HG03469 (cell line): ENCODE results near the gene EOMES.
A peak's percentile ranks its signal among the peaks of the same experiment; 100 is the strongest.

ENCODE experiments used
- ATAC-seq: cut with Tn5 transposase; IDR thresholded peaks from one replicate; pipeline ENCODE4 v1.9.1; 2021; ENCODE audit warnings: mild to moderate bottlenecking, moderate library complexity, moderate number of reproducible peaks; ENCODE audit not compliant: unreplicated experiment

The EOMES gene

DNA sequence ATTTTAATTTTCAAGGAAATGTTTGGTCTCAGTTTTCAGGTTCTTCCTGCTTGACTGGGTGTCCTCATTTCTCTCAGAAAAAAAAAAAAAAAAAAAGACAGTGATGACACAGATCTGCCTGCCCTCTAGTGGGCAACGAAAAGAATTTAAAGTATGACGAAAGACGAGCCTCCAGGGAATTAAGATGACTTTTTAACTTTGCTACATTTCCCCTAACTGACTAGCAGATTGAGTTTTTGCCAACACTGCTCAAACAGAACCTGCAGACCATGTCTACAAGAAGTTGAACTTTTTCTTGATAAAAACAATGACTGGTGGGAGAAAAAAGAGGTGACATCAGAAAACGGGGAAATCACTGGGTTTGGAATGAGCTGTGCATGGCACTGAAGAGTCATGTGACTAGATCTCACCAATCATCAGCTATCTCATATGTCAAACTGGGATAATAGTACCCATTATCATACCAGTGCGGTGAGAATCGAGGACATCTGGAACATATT, 40.8 kb downstream of the EOMES start:
- ATAC-seq, result peak; percentile 54

- ATAC-seq, result peak; percentile 8
Observed at GRCh38 chr3:27680517-27681246, 41.4 kb downstream of the EOMES start.

- no peak for ATAC-seq
Observed at GRCh38 chr3:27679691-27680090, 42.4 kb downstream of the EOMES start.

GRCh38 chr3:27678234-27678633, 43.9 kb downstream of the EOMES start:
- ATAC-seq, result no peak

GRCh38 chr3:27677565-27677964, 44.6 kb downstream of the EOMES start:
- no peak for ATAC-seq

DNA sequence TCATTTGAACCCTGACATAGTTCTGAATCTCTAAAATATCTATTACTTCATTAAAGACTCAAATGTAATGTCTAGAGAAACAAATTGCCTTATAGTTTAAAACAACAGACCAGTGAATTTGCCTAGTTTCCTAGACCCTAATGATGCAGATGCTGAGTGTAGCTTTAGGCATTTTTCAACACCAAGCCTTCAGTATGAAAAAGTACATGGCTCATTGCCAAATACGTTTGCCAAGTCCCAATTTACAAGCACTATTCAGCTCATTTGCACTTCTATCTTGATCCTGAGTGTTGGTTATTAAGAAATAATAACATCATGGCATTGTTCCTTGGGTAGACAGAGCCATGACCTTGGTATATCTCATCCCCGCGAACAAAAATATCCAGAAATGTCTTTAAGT, 46.8 kb downstream of the EOMES start:
- no peak for ATAC-seq

GRCh38 chr3:27673701-27674100, 48.4 kb downstream of the EOMES start:
- ATAC-seq, result no peak

DNA sequence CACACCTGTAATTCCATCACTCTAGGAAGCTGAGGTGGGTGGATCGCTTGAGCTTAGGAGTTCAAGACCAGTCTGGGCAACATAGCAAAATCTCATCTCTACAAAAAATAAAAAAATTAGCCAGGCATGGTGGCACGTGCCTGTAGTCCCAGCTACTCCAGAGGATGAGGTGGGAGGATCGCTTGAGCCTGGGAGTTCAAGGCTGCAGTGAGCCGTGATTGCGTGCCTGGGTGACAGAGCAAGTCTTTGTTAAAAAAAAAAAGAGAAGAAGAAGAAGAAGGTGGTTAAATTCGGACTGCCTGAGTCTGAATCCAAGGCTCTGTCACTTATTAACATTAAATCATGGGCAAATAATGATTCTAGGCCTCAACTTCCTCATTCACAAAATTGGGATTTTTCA, 51.0 kb downstream of the EOMES start:
- no peak for ATAC-seq

GRCh38 chr3:27670619-27671018, 51.5 kb downstream of the EOMES start:
- ATAC-seq, result no peak

- ATAC-seq, result peak; percentile 65
Observed at GRCh38 chr3:27669591-27669990, 52.5 kb downstream of the EOMES start.

- ATAC-seq, result no peak
Observed at GRCh38 chr3:27667751-27668150, 54.4 kb downstream of the EOMES start.

DNA sequence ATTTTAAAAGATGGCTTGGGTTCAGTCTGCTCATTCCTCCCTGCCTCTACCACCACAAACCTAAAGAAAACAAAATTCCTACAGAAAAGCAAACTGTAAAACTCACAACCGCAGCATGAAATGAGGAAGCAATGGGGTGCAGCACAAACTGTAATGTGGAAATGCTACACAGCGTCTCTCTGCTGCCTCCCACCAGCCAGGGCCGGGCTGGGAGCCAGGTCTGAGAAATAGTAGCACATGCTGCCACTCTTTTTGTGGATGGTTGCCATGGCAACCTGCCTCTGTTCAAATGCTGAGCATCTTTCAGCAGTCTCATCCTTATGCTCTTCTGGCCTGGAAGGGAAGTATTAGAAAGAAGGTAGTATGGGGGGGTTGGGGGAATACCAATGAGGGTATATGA, 55.4 kb downstream of the EOMES start:
- no peak for ATAC-seq

DNA sequence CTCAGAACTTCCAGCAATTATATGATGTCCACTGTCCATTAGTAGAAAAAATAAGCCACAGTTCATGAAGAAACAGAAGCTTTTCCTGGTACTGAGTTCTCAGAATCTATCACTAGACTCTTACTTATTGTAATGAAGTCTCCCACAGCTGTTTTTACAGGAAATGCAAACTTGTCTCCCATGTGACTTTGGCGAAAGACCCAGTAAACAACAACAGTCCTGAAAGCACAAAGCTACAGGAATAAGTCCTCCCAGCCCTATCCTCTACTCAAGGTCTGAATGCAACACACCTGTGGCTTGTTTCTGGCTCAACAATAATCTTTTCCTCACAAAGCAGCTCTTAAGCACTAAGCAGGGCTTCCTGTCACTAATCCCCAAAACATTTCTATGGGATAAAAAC, 55.9 kb downstream of the EOMES start:
- no peak for ATAC-seq
